HUES48 (cell line): ENCODE results near the gene TNFAIP1.

ENCODE experiments used
- H3K27ac ChIP-seq: one replicate; pipeline ENCODE4 v1.7.0; 2013; ENCODE audit warnings: low read depth, low read length, inconsistent platforms
- H3K27me3 ChIP-seq: 2 replicates; pipeline ENCODE4 v1.6.1; 2013; ENCODE audit warnings: mild to moderate bottlenecking, low read length; ENCODE audit not compliant: control insufficient read depth, insufficient read depth
- H3K36me3 ChIP-seq: 2 replicates; pipeline ENCODE4 v1.6.1; 2013; ENCODE audit warnings: low read length; ENCODE audit not compliant: control insufficient read depth, insufficient read depth
- H3K4me1 ChIP-seq: 2 replicates; pipeline ENCODE4 v1.6.1; 2013; ENCODE audit warnings: mild to moderate bottlenecking, low read length; ENCODE audit not compliant: control insufficient read depth, insufficient read depth
- H3K4me3 ChIP-seq: 2 replicates; pipeline ENCODE4 v1.5.1; 2013; ENCODE audit warnings: mild to moderate bottlenecking, low read depth, low read length
- H3K9ac ChIP-seq: 2 replicates; pipeline ENCODE4 v1.6.1; 2013; ENCODE audit warnings: mild to moderate bottlenecking, low read depth, low read length, moderate library complexity
- H3K9me3 ChIP-seq: 2 replicates; pipeline ENCODE4 v1.6.1; 2013; ENCODE audit warnings: low read length; ENCODE audit not compliant: control insufficient read depth, insufficient read depth

Gene TNFAIP1

DNA sequence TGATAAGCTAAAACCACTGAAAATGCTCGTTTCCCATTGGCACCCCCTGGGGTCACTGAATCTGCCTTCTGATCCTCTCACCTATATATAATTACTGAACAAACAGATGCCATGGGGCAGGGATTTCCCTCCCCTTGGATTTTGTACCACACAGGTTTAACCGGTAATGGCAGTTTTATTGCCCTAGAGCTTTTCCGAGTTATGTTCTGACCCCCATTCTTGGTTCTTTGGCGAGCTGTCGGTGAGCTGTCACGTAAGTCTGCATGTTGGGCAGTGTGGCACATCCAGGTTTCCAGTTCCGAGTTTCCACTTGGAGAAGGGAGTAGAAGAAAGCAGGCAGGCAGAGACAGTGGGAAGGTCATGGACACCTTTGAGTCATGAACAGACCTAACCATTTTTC lies 9.4 kb upstream of the TNFAIP1 start:
- no peak overlapping the region for H3K9ac ChIP-seq
- H3K27ac ChIP-seq: no peak overlapping the region
- H3K27me3 ChIP-seq: no peaks in the 10 kb centered on the region
- peaks cover 5% of the 10 kb centered on the region for H3K4me1 ChIP-seq
- no peaks in the 10 kb centered on the region for H3K9me3 ChIP-seq
- no peak overlapping the region for H3K4me3 ChIP-seq
- H3K36me3 ChIP-seq: peaks cover 54% of the 10 kb centered on the region

DNA sequence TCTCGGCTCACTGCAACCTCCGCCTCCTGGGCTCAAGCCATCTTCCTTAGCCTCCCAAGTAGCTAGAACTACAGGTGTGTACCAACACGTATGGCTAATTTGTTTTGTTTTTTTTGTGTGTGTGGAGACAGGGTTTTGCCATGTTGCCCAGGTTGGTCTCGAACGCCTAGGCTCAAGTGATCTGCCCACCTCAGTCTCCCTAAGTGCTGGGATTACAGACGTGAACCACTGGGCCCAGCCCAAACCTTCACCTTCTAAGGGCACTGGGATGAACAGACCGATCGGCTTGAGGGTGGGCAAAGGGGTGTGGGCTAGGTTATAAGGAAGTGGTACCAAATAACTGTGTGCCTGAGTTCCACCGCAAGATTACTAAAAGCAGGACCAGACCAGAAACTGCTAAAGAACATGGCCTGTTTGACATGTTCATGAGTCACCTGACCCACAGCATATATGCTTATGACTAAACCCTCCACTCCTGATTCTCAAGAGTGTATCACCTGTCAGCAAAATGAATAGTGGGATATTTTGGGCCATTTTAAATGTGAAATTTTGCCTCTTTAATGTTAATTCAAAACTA lies 8.4 kb upstream of the TNFAIP1 start:
- H3K36me3 ChIP-seq: peaks cover 51% of the 10 kb centered on the region
- H3K4me3 ChIP-seq: no peak overlapping the region
- no peaks in the 10 kb centered on the region for H3K9me3 ChIP-seq
- 0 out of 2 replicates have a peak, but pooled peaks cover 3% of the 10 kb centered on the region for H3K4me1 ChIP-seq
- no peak overlapping the region for H3K9ac ChIP-seq
- no peak overlapping the region for H3K27ac ChIP-seq
- H3K27me3 ChIP-seq: no peaks in the 10 kb centered on the region

DNA sequence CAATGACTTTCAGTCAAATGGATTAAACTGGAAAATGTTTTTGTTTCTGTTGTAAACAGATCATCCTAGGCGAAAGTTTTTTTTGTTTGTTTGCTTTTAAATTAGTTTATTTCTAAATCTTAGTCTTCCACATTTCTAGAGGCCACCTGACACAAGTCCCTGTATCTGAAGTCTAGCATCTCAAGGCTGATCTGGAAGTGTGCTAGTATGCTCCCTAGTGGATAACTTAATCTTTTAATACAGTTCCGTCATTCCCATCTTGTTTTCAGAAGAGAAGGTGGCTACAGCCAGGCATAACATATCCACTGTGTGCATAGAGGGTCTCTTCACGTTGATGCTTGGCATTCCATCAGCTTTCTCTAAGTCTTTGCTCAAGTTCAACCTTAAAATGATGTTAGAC lies 7.9 kb upstream of the TNFAIP1 start:
- Histone ChIP-seq H3K9ac (no peak overlapping the region), H3K9me3 (no peaks in the 10 kb centered on the region), H3K4me3 (no peak overlapping the region), H3K27me3 (no peaks in the 10 kb centered on the region), H3K36me3 (peaks cover 47% of the 10 kb centered on the region), H3K27ac (no peak overlapping the region), H3K4me1 (no peaks in the 10 kb centered on the region)

DNA sequence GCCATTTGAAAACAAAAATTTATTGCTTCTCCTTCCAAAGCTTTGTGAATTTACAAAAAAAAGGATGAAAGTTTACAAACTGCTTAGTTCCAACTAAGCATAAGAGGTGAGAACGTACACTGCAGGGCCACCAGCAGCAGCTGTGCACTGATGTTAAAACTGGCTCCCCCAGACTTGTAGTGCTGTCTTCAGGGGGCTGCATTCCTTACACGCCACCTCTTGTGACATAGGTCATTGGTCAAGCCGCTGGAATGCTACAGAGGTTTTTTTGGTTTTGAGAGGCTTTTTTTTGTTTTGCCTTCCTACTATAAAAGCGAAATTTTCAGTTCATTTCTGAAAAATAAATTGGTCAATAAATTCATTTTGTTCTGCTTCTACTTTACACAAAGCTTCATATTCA lies 7.2 kb upstream of the TNFAIP1 start:
- Histone ChIP-seq H3K4me3 (no peak overlapping the region), H3K4me1 (no peaks in the 10 kb centered on the region), H3K27ac (no peak overlapping the region), H3K27me3 (no peaks in the 10 kb centered on the region), H3K9ac (no peak overlapping the region), H3K9me3 (no peaks in the 10 kb centered on the region), H3K36me3 (peaks cover 47% of the 10 kb centered on the region)

DNA sequence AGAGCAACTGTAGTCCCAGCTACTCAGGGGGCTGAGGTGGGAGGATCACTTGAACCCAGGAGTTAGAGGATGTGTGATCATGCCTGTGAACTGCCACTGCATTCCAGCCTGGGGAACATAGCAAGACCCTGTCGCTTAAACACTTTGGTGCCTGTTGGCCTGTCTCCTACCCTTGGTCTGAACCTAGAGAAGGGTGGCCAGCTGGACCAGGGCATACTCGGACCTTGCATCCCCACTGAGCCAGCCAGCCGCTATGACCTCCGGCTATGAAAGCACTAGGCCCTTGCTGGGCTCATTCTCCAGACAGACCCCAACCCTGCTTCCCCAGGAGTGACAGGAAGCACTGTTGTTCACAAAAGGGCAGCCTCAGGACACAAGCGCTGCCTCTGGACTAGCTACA lies 4.9 kb upstream of the TNFAIP1 start:
- Histone ChIP-seq H3K27ac (no peak overlapping the region), H3K4me3 (no peak overlapping the region), H3K36me3 (peaks cover 38% of the 10 kb centered on the region), H3K27me3 (no peaks in the 10 kb centered on the region), H3K9me3 (no peaks in the 10 kb centered on the region), H3K9ac (no peak overlapping the region), H3K4me1 (no peaks in the 10 kb centered on the region)

DNA sequence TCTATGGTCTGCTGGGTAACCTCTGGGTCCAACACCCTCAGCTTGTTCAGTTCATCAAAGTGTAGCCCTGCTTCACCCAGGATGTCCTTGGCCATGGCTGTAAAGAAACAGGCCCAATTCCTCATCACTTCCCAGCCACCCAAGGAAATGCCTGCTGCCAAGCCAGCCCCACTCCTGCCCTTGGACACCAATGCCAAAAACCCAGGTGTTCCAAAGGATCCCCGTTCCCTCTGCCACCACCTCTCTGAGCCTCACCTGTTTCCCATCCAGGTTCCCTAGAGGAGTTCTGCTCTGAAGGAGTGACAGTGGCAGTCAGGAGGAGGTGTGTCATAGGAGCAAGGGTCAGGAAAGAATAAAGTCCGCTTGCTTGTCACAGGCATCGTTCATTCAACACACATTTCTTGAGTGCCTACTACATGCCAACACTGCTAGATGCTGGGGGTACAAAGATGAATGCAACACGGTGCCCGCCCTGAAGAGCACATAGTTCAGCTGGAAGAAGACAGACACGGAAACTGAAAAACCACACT lies 3.6 kb upstream of the TNFAIP1 start:
- no peak overlapping the region for H3K9ac ChIP-seq
- no peaks in the 10 kb centered on the region for H3K9me3 ChIP-seq
- H3K4me1 ChIP-seq: peaks cover 5% of the 10 kb centered on the region
- no peaks in the 10 kb centered on the region for H3K27me3 ChIP-seq
- H3K27ac ChIP-seq: no peak overlapping the region
- no peak overlapping the region for H3K4me3 ChIP-seq
- H3K36me3 ChIP-seq: peaks cover 25% of the 10 kb centered on the region

DNA sequence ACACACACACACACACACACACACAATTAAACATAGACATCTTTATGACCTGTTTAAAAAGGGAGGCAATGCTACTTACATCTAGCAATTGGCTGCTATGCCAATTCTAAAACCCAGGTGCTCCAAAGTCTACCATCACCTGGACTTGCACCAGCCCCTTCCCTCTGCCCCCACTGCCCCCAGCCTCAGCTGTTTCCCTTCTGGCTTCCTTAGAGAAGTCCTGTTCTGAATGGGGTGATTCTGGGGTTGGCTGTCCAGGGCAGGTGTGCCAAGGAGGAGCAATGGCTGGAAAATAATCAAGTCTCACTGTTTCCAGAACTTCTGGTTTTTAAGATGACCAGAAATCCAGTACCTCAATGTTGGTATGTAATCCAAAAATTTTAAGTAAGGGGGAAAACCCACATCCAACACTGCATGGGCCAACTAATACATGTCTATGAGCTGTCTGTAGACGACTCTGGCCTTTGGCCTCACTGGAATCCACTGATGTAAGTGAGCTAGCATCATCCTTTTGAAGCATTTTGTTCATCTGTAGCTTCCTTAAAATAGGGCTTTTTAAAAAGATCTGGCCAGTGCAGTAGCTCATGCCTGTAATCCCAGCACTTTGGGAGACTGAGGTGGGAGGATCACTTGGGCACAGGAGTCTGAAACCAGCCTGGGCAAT lies 2.3 kb upstream of the TNFAIP1 start:
- Histone ChIP-seq H3K36me3 (peaks cover 13% of the 10 kb centered on the region), H3K9ac (no peak overlapping the region), H3K27ac (no peak overlapping the region), H3K27me3 (no peaks in the 10 kb centered on the region), H3K4me1 (peaks cover 7% of the 10 kb centered on the region), H3K4me3 (no peak overlapping the region), H3K9me3 (no peaks in the 10 kb centered on the region)

DNA sequence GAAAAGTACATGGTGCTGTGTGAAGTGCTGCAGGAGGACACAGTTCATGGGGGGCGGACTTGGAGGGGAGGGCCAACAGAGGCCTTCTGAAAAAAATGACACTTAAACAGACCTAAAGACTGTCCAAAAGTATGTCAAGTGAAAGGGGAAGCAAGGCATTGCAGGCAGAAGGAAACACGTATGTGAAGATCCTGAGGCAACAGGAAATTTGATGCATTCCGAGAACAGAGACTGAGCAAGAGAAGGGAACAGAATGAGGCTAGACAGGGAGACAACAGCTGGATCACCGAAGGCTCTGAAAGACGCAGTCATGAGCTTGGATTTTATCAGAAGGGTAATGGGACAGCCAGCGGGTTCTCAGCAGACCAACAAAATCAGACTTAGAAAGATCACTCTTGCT lies 1.4 kb upstream of the TNFAIP1 start:
- no peaks in the 10 kb centered on the region for H3K27me3 ChIP-seq
- H3K27ac ChIP-seq: no peak overlapping the region
- no peaks in the 10 kb centered on the region for H3K9me3 ChIP-seq
- H3K9ac ChIP-seq: no peak overlapping the region
- peaks cover 7% of the 10 kb centered on the region for H3K36me3 ChIP-seq
- H3K4me1 ChIP-seq: peaks cover 7% of the 10 kb centered on the region
- peak overlapping the region; percentile 94 for H3K4me3 ChIP-seq

DNA sequence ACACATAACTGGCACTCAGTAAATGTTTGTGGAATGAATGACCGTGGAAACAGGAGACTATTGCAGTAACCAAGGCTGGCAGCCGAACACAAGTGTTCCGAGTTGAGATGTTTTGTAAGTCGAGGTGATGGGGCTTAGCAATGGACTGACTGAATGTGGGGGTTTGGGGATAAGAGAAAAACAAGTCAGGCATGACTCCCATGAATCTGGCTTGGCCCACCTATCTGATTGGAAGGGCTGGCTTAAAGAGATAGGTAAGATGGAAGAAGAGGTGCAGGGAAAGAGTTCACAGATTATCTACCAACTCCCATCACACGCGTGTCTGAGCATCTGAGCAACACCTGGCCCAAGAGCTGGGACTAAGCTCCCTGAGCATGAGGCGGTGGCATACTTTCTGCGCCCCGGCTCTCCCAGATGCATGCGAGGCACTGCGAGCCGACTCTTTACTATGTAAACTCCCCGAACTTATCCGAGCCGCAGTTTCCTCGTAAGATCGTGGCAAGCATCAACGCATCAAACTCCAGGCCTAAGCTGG lies 828 bp upstream of the TNFAIP1 start:
- Histone ChIP-seq H3K9me3 (no peaks in the 10 kb centered on the region), H3K4me1 (peaks cover 7% of the 10 kb centered on the region), H3K4me3 (peak overlapping the region; percentile 94), H3K9ac (peak overlapping the region; percentile 62), H3K27ac (peak overlapping the region; percentile 84), H3K36me3 (peaks cover 6% of the 10 kb centered on the region), H3K27me3 (no peaks in the 10 kb centered on the region)

DNA sequence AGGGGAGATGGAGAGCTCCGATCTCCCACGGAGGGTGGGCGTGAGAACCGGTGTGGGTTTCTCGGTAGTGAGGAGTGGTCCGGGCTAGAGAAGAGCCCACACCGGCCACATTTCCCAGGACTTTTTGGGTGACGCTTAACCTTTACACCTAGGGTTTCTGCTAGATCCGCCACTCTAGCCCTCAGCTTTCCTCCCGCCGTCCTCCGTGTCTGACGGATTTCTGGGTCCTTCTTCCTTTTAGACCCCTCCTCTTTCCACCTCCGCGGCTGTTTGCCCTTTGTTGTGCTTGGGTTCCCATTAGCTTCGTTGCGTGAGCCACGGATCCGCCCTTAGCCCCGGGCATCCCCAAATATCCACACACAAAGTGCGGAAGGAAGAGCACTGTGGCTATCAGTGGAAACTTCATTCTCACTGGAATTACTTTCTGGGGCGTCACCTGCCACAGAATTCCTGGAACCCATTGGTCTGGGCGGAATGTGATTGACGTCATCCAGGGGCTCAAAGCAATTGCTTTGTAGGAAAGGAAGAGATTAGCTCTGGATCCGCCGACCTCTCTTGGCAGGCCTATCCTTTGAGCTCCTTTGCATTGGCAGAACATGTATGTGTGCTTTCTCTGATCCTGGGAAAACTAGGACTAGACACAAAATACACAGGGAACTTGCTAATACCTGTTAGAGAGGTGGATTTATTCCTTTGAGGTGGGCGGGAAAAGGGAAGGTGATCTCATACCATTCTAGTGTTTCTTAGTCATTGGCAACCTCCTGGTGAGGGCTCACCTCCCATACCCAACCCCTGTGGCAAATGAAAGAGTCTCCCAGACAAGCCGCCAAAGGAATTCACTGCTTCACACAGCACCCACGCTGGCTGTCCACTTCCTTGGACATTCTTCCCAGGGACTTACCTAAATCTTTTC lies 654 bp downstream of the TNFAIP1 start:
- Histone ChIP-seq H3K9me3 (no peaks in the 10 kb centered on the region), H3K9ac (peak overlapping the region; percentile 90), H3K36me3 (peaks cover 18% of the 10 kb centered on the region), H3K27me3 (no peaks in the 10 kb centered on the region), H3K27ac (peak overlapping the region; percentile 83), H3K4me1 (peaks cover 7% of the 10 kb centered on the region), H3K4me3 (peak overlapping the region; percentile 94)
